WTC11 (cell line): ENCODE measurements around the gene ZFHX2. TPM values are rescaled to one million over a fixed set of nuclear protein-coding genes. Genes with fewer than 3 reads are reported as not detected.
A peak's percentile ranks its signal among the peaks of the same experiment; 100 is the strongest.

ENCODE experiments used
- ATAC-seq: fragments of 200-7000 bp; cut with Tn5 transposase; 2 replicates; pipeline ENCODE4 v1.10.0; 2021; ENCODE audit warnings: mild to moderate bottlenecking, moderate library complexity
- CTCF ChIA-PET: fragments of 300-600 bp; sonication (Branson Sonifier 250); formaldehyde crosslinking; loops from one replicate; lab custom pipeline; 2021; ENCODE audit warnings: antibody characterized with exemption; lab: Charles Lee
- POLR2A ChIA-PET: fragments of 350-600 bp; sonication (Branson Sonifier 250); formaldehyde crosslinking; loops from one replicate; lab custom pipeline; 2021; ENCODE audit warnings: antibody characterized with exemption; lab: Charles Lee
- DNase-seq: peaks from one replicate; pipeline ENCODE4 v3.0.0; 2021; ENCODE audit warnings: low spot score
- H3K27ac Mint-ChIP-seq: 2 replicates; pipeline ENCODE4 v1.8.0; 2021; ENCODE audit warnings: mixed read lengths
- H3K27me3 Mint-ChIP-seq: 2 replicates; pipeline ENCODE4 v1.8.0; 2021; ENCODE audit warnings: low read depth, mild to moderate bottlenecking, moderate library complexity, mixed read lengths
- H3K36me3 Mint-ChIP-seq: 2 replicates; pipeline ENCODE4 v1.8.0; 2021; ENCODE audit warnings: mixed read lengths
- H3K4me1 Mint-ChIP-seq: 2 replicates; pipeline ENCODE4 v1.8.0; 2022; ENCODE audit warnings: mixed read lengths
- H3K4me3 Mint-ChIP-seq: 2 replicates; pipeline ENCODE4 v1.8.0; 2021; ENCODE audit warnings: mild to moderate bottlenecking, moderate library complexity, mixed read lengths
- H3K9me3 Mint-ChIP-seq: 2 replicates; pipeline ENCODE4 v1.8.0; 2021; ENCODE audit warnings: mixed read lengths
- ATF1 ChIP-seq: sonication (generic); formaldehyde crosslinking; IDR thresholded peaks from 2 replicates; pipeline ENCODE4 v1.8.1; 2023; ENCODE audit warnings: mild to moderate bottlenecking, moderate library complexity, missing genetic modification reagents
- CREB1 ChIP-seq: sonication (generic); formaldehyde crosslinking; IDR thresholded peaks from 2 replicates; pipeline ENCODE4 v1.8.0; 2023; ENCODE audit warnings: mild to moderate bottlenecking, missing genetic modification reagents
- ELF4 ChIP-seq: sonication (generic); formaldehyde crosslinking; IDR thresholded peaks from 2 replicates; pipeline ENCODE4 v1.8.1; 2022; ENCODE audit warnings: low read depth, mild to moderate bottlenecking, moderate library complexity, missing genetic modification reagents
- FOXJ3 ChIP-seq: sonication (generic); formaldehyde crosslinking; IDR thresholded peaks from 2 replicates; pipeline ENCODE4 v1.9.0; 2021; ENCODE audit warnings: missing genetic modification reagents, mild to moderate bottlenecking, borderline replicate concordance
- GABPB1 ChIP-seq: sonication (generic); formaldehyde crosslinking; IDR thresholded peaks from 2 replicates; pipeline ENCODE4 v1.8.1; 2023; ENCODE audit warnings: mild to moderate bottlenecking, missing genetic modification reagents
- GTF2I ChIP-seq: fragments of 250-450 bp; sonication (Bioruptor Pico); conservative IDR thresholded peaks from 2 replicates; pipeline ENCODE4 v1.4.0; 2021; ENCODE audit warnings: mild to moderate bottlenecking
- JUN ChIP-seq: sonication (generic); formaldehyde crosslinking; IDR thresholded peaks from 2 replicates; pipeline ENCODE4 v1.8.0; 2023; ENCODE audit warnings: mild to moderate bottlenecking, missing genetic modification reagents
- KAT7 ChIP-seq: sonication (generic); formaldehyde crosslinking; IDR thresholded peaks from 2 replicates; pipeline ENCODE4 v1.8.1; 2023; ENCODE audit warnings: missing genetic modification reagents, mild to moderate bottlenecking, borderline replicate concordance
- MYBL2 ChIP-seq: sonication (generic); formaldehyde crosslinking; IDR thresholded peaks from 2 replicates; pipeline ENCODE4 v1.8.1; 2023; ENCODE audit warnings: mild to moderate bottlenecking, moderate library complexity, missing genetic modification reagents
- NFATC4 ChIP-seq: fragments of 250-450 bp; sonication (Bioruptor Pico); IDR thresholded peaks from 2 replicates; pipeline ENCODE4 v1.9.0; 2021; ENCODE audit warnings: mild to moderate bottlenecking
- NFE2L1 ChIP-seq: sonication (generic); formaldehyde crosslinking; IDR thresholded peaks from 2 replicates; pipeline ENCODE4 v1.8.1; 2023; ENCODE audit warnings: missing genetic modification reagents
- NR2C2 ChIP-seq: sonication (generic); formaldehyde crosslinking; IDR thresholded peaks from 2 replicates; pipeline ENCODE4 v1.8.0; 2022; ENCODE audit warnings: mild to moderate bottlenecking, missing genetic modification reagents
- NR3C1 ChIP-seq: sonication (generic); formaldehyde crosslinking; conservative IDR thresholded peaks from 2 replicates; pipeline ENCODE4 v1.8.1; 2023; ENCODE audit warnings: low read depth, mild to moderate bottlenecking, missing genetic modification reagents
- SP1 ChIP-seq: sonication (generic); formaldehyde crosslinking; conservative IDR thresholded peaks from 2 replicates; pipeline ENCODE4 v1.8.1; 2022; ENCODE audit warnings: missing genetic modification reagents
- STAT6 ChIP-seq: sonication (generic); formaldehyde crosslinking; conservative IDR thresholded peaks from 2 replicates; pipeline ENCODE4 v1.8.1; 2023; ENCODE audit warnings: mild to moderate bottlenecking, low read depth, missing genetic modification reagents, moderate library complexity
- TP53 ChIP-seq: sonication (generic); formaldehyde crosslinking; IDR thresholded peaks from 2 replicates; pipeline ENCODE4 v1.8.1; 2023; ENCODE audit warnings: mild to moderate bottlenecking, missing genetic modification reagents
- ZNF121 ChIP-seq: sonication (generic); formaldehyde crosslinking; IDR thresholded peaks from 2 replicates; pipeline ENCODE4 v1.8.0; 2023; ENCODE audit warnings: missing genetic modification reagents
- ZNF219 ChIP-seq: sonication (generic); formaldehyde crosslinking; IDR thresholded peaks from 2 replicates; pipeline ENCODE4 v1.8.0; 2023; ENCODE audit warnings: missing genetic modification reagents, mild to moderate bottlenecking, borderline replicate concordance
- ZNF232 ChIP-seq: sonication (generic); formaldehyde crosslinking; IDR thresholded peaks from 2 replicates; pipeline ENCODE4 v1.8.0; 2022; ENCODE audit warnings: mild to moderate bottlenecking, missing genetic modification reagents
- ZNF423 ChIP-seq: fragments of 250-450 bp; sonication (Bioruptor Pico); IDR thresholded peaks from 2 replicates; pipeline ENCODE4 v2.1.2; 2022; ENCODE audit warnings: mild to moderate bottlenecking, moderate library complexity
- total RNA-seq: library from RNA; stranded (reverse); gene quantifications from 3 replicates; pipeline ENCODE4 v1.2.3, GENCODE V29; 2021
- TF ChIP-seq, protein P1 (sequence below): sonication (generic); formaldehyde crosslinking; IDR thresholded peaks from 2 replicates; pipeline ENCODE4 v1.8.0; 2022; ENCODE audit warnings: missing genetic modification reagents
- TF ChIP-seq, protein P2 (sequence below): sonication (generic); formaldehyde crosslinking; IDR thresholded peaks from 2 replicates; pipeline ENCODE4 v1.8.0; 2022; ENCODE audit warnings: mild to moderate bottlenecking, missing genetic modification reagents
- TF ChIP-seq, protein P3 (sequence below): sonication (generic); formaldehyde crosslinking; IDR thresholded peaks from 2 replicates; pipeline ENCODE4 v1.8.1; 2022; ENCODE audit warnings: low read depth, mild to moderate bottlenecking, moderate library complexity, missing genetic modification reagents, borderline replicate concordance

Gene ZFHX2
- total RNA-seq, 1 experiment from 2014 or later, result 16.4 TPM

GRCh38 chr14:23544511-23545447 is 6.8 kb downstream of the ZFHX2 start (continued):
- TF ChIP-seq JUN, result no peak
- no peak for TF ChIP-seq NR2C2 (CRISPR knock-in tag)
- 0 out of 2 replicates have a peak, but pooled peaks have one; percentile 22 for TF ChIP-seq NFE2L1
- no peak; the same call in 1 of the 2 replicates for TF ChIP-seq MYBL2 (CRISPR knock-in tag)
- peak; percentile 97 for TF ChIP-seq ZNF121 (CRISPR knock-in tag)
- no peak for TF ChIP-seq CREB1
- no peak for TF ChIP-seq KAT7 (CRISPR knock-in tag)
- TF ChIP-seq, all 79 proteins: peak for 9

GRCh38 chr14:23543403-23543802 is 8.2 kb downstream of the ZFHX2 start:
- H3K27me3 Mint-ChIP-seq, result no peaks in the 10 kb centered on the region
- no peaks in the 10 kb centered on the region for H3K9me3 Mint-ChIP-seq
- H3K36me3 Mint-ChIP-seq, result peaks cover 12% of the 10 kb centered on the region
- no peak overlapping the region for H3K4me3 Mint-ChIP-seq
- TF ChIP-seq ZNF219, result no peak
- TF ChIP-seq, all 79 proteins: peak for 0
- ChIA-PET CTCF (interaction anchor here (0.6 to 7.8 kb wide), 5 partner anchors 15 to 61 kb away, joined by 3 to 101 read pairs (median 8); no protein-coding TSS in a partner anchor), POLR2A (no interaction called here)
- ATAC-seq, result no peak
- Mint-ChIP-seq H3K27ac (peak overlapping the region; percentile 85), H3K4me1 (peaks cover 36% of the 10 kb centered on the region)
- DNase-seq, result no peak

DNA sequence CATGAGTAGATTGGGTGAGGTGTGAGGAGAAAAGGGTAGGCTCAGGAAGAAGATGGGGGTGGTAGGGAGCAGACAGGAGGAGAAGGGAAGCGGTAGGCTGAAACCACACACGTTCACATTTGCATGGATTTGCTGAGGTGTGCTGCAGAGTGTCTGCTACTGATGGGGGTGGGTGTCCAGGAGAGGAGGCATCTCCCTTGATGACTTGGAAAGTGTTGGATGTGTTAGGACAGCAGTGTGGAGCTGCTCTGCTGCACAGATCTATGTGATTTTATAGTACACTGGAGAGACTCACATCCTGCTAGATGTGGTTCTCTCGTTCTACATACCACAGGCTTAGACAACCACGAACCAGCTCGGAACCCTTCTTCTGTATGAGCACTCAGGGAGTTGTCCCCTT is 9.3 kb downstream of the ZFHX2 start:
- Mint-ChIP-seq H3K4me1 (peaks cover 39% of the 10 kb centered on the region), H3K36me3 (peaks cover 12% of the 10 kb centered on the region), H3K27ac (peak overlapping the region; percentile 85), H3K4me3 (no peak overlapping the region), H3K27me3 (no peaks in the 10 kb centered on the region), H3K9me3 (no peaks in the 10 kb centered on the region)
- ChIA-PET POLR2A (interaction anchor here (0.7 kb wide), 2 partner anchors 8 to 9 kb away, joined by 3 read pairs; partner anchors contain the start of gene ZFHX2), CTCF (interaction anchor here (1.4 to 7.8 kb wide), 4 partner anchors 11 to 58 kb away, joined by 5 to 181 read pairs (median 54); no protein-coding TSS in a partner anchor)
- DNase-seq, result no peak
- no peak for ATAC-seq
- TF ChIP-seq SP1 (CRISPR knock-in tag) (no peak), ATF1 (CRISPR knock-in tag) (no peak), ZNF232 (CRISPR knock-in tag) (no peak), STAT6 (CRISPR knock-in tag) (no peak), ZNF219 (no peak), GABPB1 (CRISPR knock-in tag) (no peak), CREB1 (no peak), FOXJ3 (CRISPR knock-in tag) (no peak), MYBL2 (CRISPR knock-in tag) (no peak), TP53 (CRISPR knock-in tag) (no peak), NFATC4 (CRISPR knock-in tag) (no peak), NR3C1 (CRISPR knock-in tag) (no peak), GTF2I (no peak), ZNF423 (CRISPR knock-in tag) (no peak), ELF4 (CRISPR knock-in tag) (no peak)
- TF ChIP-seq, protein P1, sequence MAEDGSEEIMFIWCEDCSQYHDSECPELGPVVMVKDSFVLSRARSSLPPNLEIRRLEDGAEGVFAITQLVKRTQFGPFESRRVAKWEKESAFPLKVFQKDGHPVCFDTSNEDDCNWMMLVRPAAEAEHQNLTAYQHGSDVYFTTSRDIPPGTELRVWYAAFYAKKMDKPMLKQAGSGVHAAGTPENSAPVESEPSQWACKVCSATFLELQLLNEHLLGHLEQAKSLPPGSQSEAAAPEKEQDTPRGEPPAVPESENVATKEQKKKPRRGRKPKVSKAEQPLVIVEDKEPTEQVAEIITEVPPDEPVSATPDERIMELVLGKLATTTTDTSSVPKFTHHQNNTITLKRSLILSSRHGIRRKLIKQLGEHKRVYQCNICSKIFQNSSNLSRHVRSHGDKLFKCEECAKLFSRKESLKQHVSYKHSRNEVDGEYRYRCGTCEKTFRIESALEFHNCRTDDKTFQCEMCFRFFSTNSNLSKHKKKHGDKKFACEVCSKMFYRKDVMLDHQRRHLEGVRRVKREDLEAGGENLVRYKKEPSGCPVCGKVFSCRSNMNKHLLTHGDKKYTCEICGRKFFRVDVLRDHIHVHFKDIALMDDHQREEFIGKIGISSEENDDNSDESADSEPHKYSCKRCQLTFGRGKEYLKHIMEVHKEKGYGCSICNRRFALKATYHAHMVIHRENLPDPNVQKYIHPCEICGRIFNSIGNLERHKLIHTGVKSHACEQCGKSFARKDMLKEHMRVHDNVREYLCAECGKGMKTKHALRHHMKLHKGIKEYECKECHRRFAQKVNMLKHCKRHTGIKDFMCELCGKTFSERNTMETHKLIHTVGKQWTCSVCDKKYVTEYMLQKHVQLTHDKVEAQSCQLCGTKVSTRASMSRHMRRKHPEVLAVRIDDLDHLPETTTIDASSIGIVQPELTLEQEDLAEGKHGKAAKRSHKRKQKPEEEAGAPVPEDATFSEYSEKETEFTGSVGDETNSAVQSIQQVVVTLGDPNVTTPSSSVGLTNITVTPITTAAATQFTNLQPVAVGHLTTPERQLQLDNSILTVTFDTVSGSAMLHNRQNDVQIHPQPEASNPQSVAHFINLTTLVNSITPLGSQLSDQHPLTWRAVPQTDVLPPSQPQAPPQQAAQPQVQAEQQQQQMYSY (CRISPR knock-in tag), result no peak
- TF ChIP-seq, protein P2, sequence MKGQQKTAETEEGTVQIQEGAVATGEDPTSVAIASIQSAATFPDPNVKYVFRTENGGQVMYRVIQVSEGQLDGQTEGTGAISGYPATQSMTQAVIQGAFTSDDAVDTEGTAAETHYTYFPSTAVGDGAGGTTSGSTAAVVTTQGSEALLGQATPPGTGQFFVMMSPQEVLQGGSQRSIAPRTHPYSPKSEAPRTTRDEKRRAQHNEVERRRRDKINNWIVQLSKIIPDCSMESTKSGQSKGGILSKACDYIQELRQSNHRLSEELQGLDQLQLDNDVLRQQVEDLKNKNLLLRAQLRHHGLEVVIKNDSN (CRISPR knock-in tag), result no peak
- TF ChIP-seq, protein P3, sequence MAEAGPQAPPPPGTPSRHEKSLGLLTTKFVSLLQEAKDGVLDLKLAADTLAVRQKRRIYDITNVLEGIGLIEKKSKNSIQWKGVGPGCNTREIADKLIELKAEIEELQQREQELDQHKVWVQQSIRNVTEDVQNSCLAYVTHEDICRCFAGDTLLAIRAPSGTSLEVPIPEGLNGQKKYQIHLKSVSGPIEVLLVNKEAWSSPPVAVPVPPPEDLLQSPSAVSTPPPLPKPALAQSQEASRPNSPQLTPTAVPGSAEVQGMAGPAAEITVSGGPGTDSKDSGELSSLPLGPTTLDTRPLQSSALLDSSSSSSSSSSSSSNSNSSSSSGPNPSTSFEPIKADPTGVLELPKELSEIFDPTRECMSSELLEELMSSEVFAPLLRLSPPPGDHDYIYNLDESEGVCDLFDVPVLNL (CRISPR knock-in tag), result no peak
